Amniotic stem cell (primary cell): ENCODE results near the gene FAM83D.

ENCODE experiments used
- DNase-seq: peaks from one replicate; lab custom pipeline; 2025; lab: John Stamatoyannopoulos, UW

Gene FAM83D

GRCh38 chr20:38894091-38894847, 31.9 kb upstream of the FAM83D start:
- DNase-seq, result no peak

GRCh38 chr20:38895098-38895949, 30.9 kb upstream of the FAM83D start:
- no peak for DNase-seq

GRCh38 chr20:38896009-38896594, 30.1 kb upstream of the FAM83D start:
- DNase-seq, result no peak

- DNase-seq, result no peak
Measured at GRCh38 chr20:38897267-38897666, 28.9 kb upstream of the FAM83D start.

GRCh38 chr20:38900606-38901005, 25.6 kb upstream of the FAM83D start:
- no peak for DNase-seq

GRCh38 chr20:38902601-38903000, 23.6 kb upstream of the FAM83D start:
- DNase-seq, result no peak

- no peak for DNase-seq
Measured at GRCh38 chr20:38903335-38903734, 22.9 kb upstream of the FAM83D start.

- no peak for DNase-seq
Measured at GRCh38 chr20:38905375-38905774, 20.8 kb upstream of the FAM83D start.

- no peak for DNase-seq
Measured at GRCh38 chr20:38907918-38908677, 18.1 kb upstream of the FAM83D start.

- no peak for DNase-seq
Measured at GRCh38 chr20:38915355-38915754, 10.9 kb upstream of the FAM83D start.

GRCh38 chr20:38917657-38918056, 8.6 kb upstream of the FAM83D start:
- DNase-seq, result no peak

- no peak for DNase-seq
Measured at GRCh38 chr20:38918172-38918571, 8.0 kb upstream of the FAM83D start.

GRCh38 chr20:38919683-38920082, 6.5 kb upstream of the FAM83D start:
- DNase-seq, result no peak

- no peak for DNase-seq
Measured at GRCh38 chr20:38920411-38920810, 5.8 kb upstream of the FAM83D start.

GRCh38 chr20:38920851-38921250, 5.4 kb upstream of the FAM83D start:
- DNase-seq, result no peak

- DNase-seq, result no peak
Measured at GRCh38 chr20:38924718-38925117, 1.5 kb upstream of the FAM83D start.

GRCh38 chr20:38926934-38927616, 858 bp downstream of the FAM83D start:
- DNase-seq, result no peak

- DNase-seq, result no peak
Measured at GRCh38 chr20:38927902-38928578, 1.8 kb downstream of the FAM83D start.

- DNase-seq, result no peak
Measured at GRCh38 chr20:38930242-38930569, 4.0 kb downstream of the FAM83D start.

GRCh38 chr20:38931984-38932383, 5.8 kb downstream of the FAM83D start:
- DNase-seq, result no peak

- no peak for DNase-seq
Measured at GRCh38 chr20:38932457-38933120, 6.4 kb downstream of the FAM83D start.
